B cell (primary cell): ENCODE data around the gene DNM1L. TPM values are rescaled to one million over a fixed set of nuclear protein-coding genes. Genes with fewer than 3 reads are reported as not detected.

Experiments
- ATAC-seq: fragments of 200-7000 bp; cut with Tn5 transposase; one replicate; pipeline ENCODE4 v1.10.0; 2021; ENCODE audit warnings: low read depth, mild to moderate bottlenecking, moderate number of reproducible peaks, moderate library complexity
- CTCF ChIA-PET: fragments of 350-600 bp; sonication (Branson Sonifier 250); formaldehyde crosslinking; loops from one replicate; lab custom pipeline; 2021; ENCODE audit warnings: antibody characterized with exemption, inconsistent platforms; lab: Charles Lee
- POLR2A ChIA-PET: fragments of 350-600 bp; sonication (Branson Sonifier 250); formaldehyde crosslinking; loops from one replicate; lab custom pipeline; 2021; ENCODE audit warnings: antibody characterized with exemption; lab: Charles Lee
- DNase-seq: peaks from one replicate; pipeline ENCODE4 v3.0.0; 2013
- H2AFZ ChIP-seq: 2 replicates; pipeline ENCODE4 v1.6.1; 2012; ENCODE audit warnings: mild to moderate bottlenecking, low read depth, low read length; ENCODE audit not compliant: insufficient read depth, poor library complexity, severe bottlenecking
- H3K27ac ChIP-seq, 2 donors: 1 replicate in 1 of 2; 2 replicates in 1 of 2; pipeline ENCODE4 v1.5.1; 2012 to 2013; ENCODE audit warnings: low read length in 2 of 2, mild to moderate bottlenecking in 2 of 2, moderate library complexity in 1 of 2
- H3K27me3 ChIP-seq, 4 experiments: fragments of 200-600 bp in 1 of 4; sonication (generic) in 1 of 4; replicated peaks in 1 of 4; 1 replicate in 2 of 4; 2 replicates in 2 of 4; pipeline versions ENCODE4 v1.6.1 to v1.7.0; 2013 to 2016; ENCODE audit warnings: low read length in 3 of 4, mild to moderate bottlenecking in 2 of 4, mixed read lengths in 1 of 4, moderate library complexity in 1 of 4; ENCODE audit not compliant: insufficient read depth in 4 of 4, control insufficient read depth in 3 of 4; ENCODE audit errors: control extremely low read depth in 1 of 4
- H3K36me3 ChIP-seq, 2 experiments: replicated peaks in 1 of 2; 1 replicate in 1 of 2; 2 replicates in 1 of 2; pipeline versions ENCODE4 v1.6.1 to v1.7.1; 2013; ENCODE audit warnings: low read length in 1 of 2; ENCODE audit not compliant: insufficient read depth in 2 of 2, control insufficient read depth in 1 of 2; ENCODE audit errors: control extremely low read depth in 1 of 2, extremely low read depth in 1 of 2
- H3K4me1 ChIP-seq, 2 donors: fragments of 200-600 bp in 1 of 2; sonication (generic) in 1 of 2; 1 replicate in 1 of 2; 2 replicates in 1 of 2; pipeline versions ENCODE4 v1.5.1 to v1.6.1; 2013 to 2017; ENCODE audit warnings: low read length in 2 of 2; ENCODE audit not compliant: control insufficient read depth in 2 of 2, insufficient read depth in 2 of 2
- H3K4me2 ChIP-seq: replicated peaks from 2 replicates; pipeline ENCODE3; 2012; ENCODE audit warnings: mild to moderate bottlenecking, low read depth, low read length; ENCODE audit not compliant: poor library complexity, severe bottlenecking
- H3K4me3 ChIP-seq, 5 experiments: fragments of 200-600 bp in 1 of 5; sonication (generic) in 1 of 5; 1 replicate in 3 of 5; 2 replicates in 2 of 5; pipeline versions ENCODE4 v1.5.1 to v1.7.0; 2011 to 2016; ENCODE audit warnings: low read length in 4 of 5, mild to moderate bottlenecking in 4 of 5, low read depth in 2 of 5, control low read depth in 1 of 5, moderate library complexity in 1 of 5; ENCODE audit not compliant: insufficient read depth in 1 of 5; ENCODE audit errors: control extremely low read depth in 1 of 5, extremely low read depth in 1 of 5
- H3K79me2 ChIP-seq: fragments of 200-600 bp; sonication (generic); one replicate; pipeline ENCODE4 v1.6.0; 2016; ENCODE audit warnings: low read length; ENCODE audit not compliant: control insufficient read depth, insufficient read depth
- H3K9ac ChIP-seq: fragments of 200-600 bp; sonication (generic); 2 replicates; pipeline ENCODE4 v1.6.1; 2017; ENCODE audit warnings: mild to moderate bottlenecking, low read length, moderate library complexity
- H3K9me3 ChIP-seq, 3 donors: one replicate each; pipeline versions ENCODE4 v1.6.1 to v1.7.1; 2013; ENCODE audit warnings: low read length in 2 of 3; ENCODE audit not compliant: control insufficient read depth in 2 of 3, insufficient read depth in 1 of 3; ENCODE audit errors: control extremely low read depth in 1 of 3
- H4K20me1 ChIP-seq: 2 replicates; pipeline ENCODE4 v1.6.0; 2012; ENCODE audit warnings: mild to moderate bottlenecking, low read length; ENCODE audit not compliant: insufficient read depth, control insufficient read depth, poor library complexity, severe bottlenecking
- H3K27ac Mint-ChIP-seq: one replicate; pipeline ENCODE4 v1.8.0; 2021; ENCODE audit warnings: mixed read lengths
- H3K27me3 Mint-ChIP-seq: one replicate; pipeline ENCODE4 v1.8.0; 2021; ENCODE audit warnings: mixed read lengths
- H3K4me1 Mint-ChIP-seq: one replicate; pipeline ENCODE4 v1.8.0; 2021; ENCODE audit warnings: mixed read lengths
- H3K4me3 Mint-ChIP-seq: one replicate; pipeline ENCODE4 v1.8.0; 2021; ENCODE audit warnings: mixed read lengths
- H3K9me3 Mint-ChIP-seq: one replicate; pipeline ENCODE4 v1.8.0; 2022; ENCODE audit warnings: mixed read lengths; ENCODE audit not compliant: insufficient read depth
- CTCF ChIP-seq: fragments of 200-600 bp; IDR thresholded peaks from one replicate; pipeline ENCODE4 v1.8.0; 2022; ENCODE audit warnings: antibody characterized with exemption, mild to moderate bottlenecking
- EZH2 ChIP-seq: IDR thresholded peaks from 2 replicates; pipeline ENCODE4 v1.6.1; 2012; ENCODE audit warnings: borderline replicate concordance, low read depth, mild to moderate bottlenecking, moderate library complexity, low read length; ENCODE audit not compliant: insufficient read depth, poor library complexity, severe bottlenecking
- WGBS: methylation state at CpG from one replicate; pipeline ENCODE4 v1.1.5; 2013; ENCODE audit warnings: missing lambda C conversion rate; ENCODE audit not compliant: insufficient coverage; 5-methylcytosine and 5-hydroxymethylcytosine counted together
- intact Hi-C: fragments of 100-400 bp; cut with micrococcal nuclease; formaldehyde crosslinking; loops from one replicate; pipeline ENCODE4 v1.10.0; 2022
- polyA plus RNA-seq: library from polyadenylated mRNA; depleted of rRNA; stranded (reverse); fragments of >200 nt; gene quantifications from 2 replicates; pipeline ENCODE4 v1.2.3, GENCODE V29; 2012
- total RNA-seq, 2 donors: library from RNA; stranded (reverse); fragments of 120-200 nt in 1 of 2; gene quantifications; 1 replicate in 1 of 2; 2 replicates in 1 of 2; pipeline versions ENCODE4 v1.2.3 to v1.2.4, GENCODE V29; 2013 to 2022

Gene DNM1L
- total and polyA plus RNA-seq, 2 donors (not counting 1 experiment from before 2014, with no cell fraction given), result 23.3 to 74.2 TPM

- ChIA-PET CTCF (interaction anchor here (1.6 to 3.8 kb wide), 2 partner anchors 13 to 204 kb away, joined by 6 to 32 read pairs; no protein-coding TSS in a partner anchor), POLR2A (no interaction called here)
- Histone ChIP-seq H3K4me2 (no peak overlapping the region), H3K4me3 (no peak overlapping the region), H2AFZ (no peak overlapping the region), H3K27ac (no peak overlapping the region), H3K4me1 (no peaks in the 10 kb centered on the region), H3K27me3 (no peaks in the 10 kb centered on the region), H3K79me2 (no peaks in the 10 kb centered on the region), H3K9me3 (no peaks in the 10 kb centered on the region), H3K36me3 (no peaks in the 10 kb centered on the region), H3K9ac (no peak overlapping the region), H4K20me1 (no peaks in the 10 kb centered on the region)
- H3K27me3 Mint-ChIP-seq, result no peaks in the 10 kb centered on the region
- no peaks in the 10 kb centered on the region for H3K9me3 Mint-ChIP-seq
- no peak overlapping the region for H3K27ac Mint-ChIP-seq
- peaks cover 3% of the 10 kb centered on the region for H3K4me1 Mint-ChIP-seq
- WGBS, result 94% methylated on average over 2 of the region's 6 CpGs
- DNase-seq, result no peak
- intact Hi-C loops, result no loop called here
- no peak overlapping the region for H3K4me3 Mint-ChIP-seq
- TF ChIP-seq EZH2 (no peak), CTCF (no peak)
- ATAC-seq, result no peak
These were observed 19.1 kb upstream of the DNM1L start for GRCh38 chr12:32659908-32660440.

GRCh38 chr12:32661706-32662105 lies 17.4 kb upstream of the DNM1L start:
- intact Hi-C loops, result no loop called here
- Histone ChIP-seq H3K27ac (no peak overlapping the region), H4K20me1 (no peaks in the 10 kb centered on the region), H3K79me2 (no peaks in the 10 kb centered on the region), H3K4me3 (no peak overlapping the region), H3K9ac (no peak overlapping the region), H3K9me3 (no peaks in the 10 kb centered on the region), H3K27me3 (no peaks in the 10 kb centered on the region), H3K4me2 (no peak overlapping the region), H2AFZ (no peak overlapping the region), H3K4me1 (no peaks in the 10 kb centered on the region), H3K36me3 (no peaks in the 10 kb centered on the region)
- peaks cover 3% of the 10 kb centered on the region for H3K4me1 Mint-ChIP-seq
- no peak overlapping the region for H3K4me3 Mint-ChIP-seq
- H3K27me3 Mint-ChIP-seq, result peaks cover 3% of the 10 kb centered on the region
- ChIA-PET POLR2A (no interaction called here), CTCF (interaction anchor here (2.3 kb wide), 1 partner anchor 9 kb away, joined by 7 read pairs; no protein-coding TSS in a partner anchor)
- ATAC-seq (no peak), DNase-seq (no peak)
- no peak overlapping the region for H3K27ac Mint-ChIP-seq
- TF ChIP-seq CTCF (no peak), EZH2 (no peak)
- no peaks in the 10 kb centered on the region for H3K9me3 Mint-ChIP-seq
- WGBS, result 93% methylated on average over 7 of the region's 7 CpGs
